ENCODE results near the gene RHBDD3.

RHBDD3 gene

GRCh38 chr22:29306835-29307595, 39.2 kb upstream of the RHBDD3 start (continued):
- no peak for TF ChIP-seq RBAK (tag by site-specific recombination; IDR thresholded peaks at IDR 0.05)
- TF ChIP-seq ZNF132 (tag by site-specific recombination; IDR thresholded peaks at IDR 0.05; ENCODE audit: borderline replicate concordance): no peak
- no peak for TF ChIP-seq ZNF544 (tag by site-specific recombination; IDR thresholded peaks at IDR 0.05)
- TF ChIP-seq EGR2 (tag by site-specific recombination; IDR thresholded peaks at IDR 0.05; ENCODE audit: low read depth): no peak
- TF ChIP-seq PRDM6 (tag by site-specific recombination; IDR thresholded peaks at IDR 0.05): no peak
- no peak for TF ChIP-seq SCRT1 (tag by site-specific recombination; IDR thresholded peaks at IDR 0.05; ENCODE audit: borderline replicate concordance)
- TF ChIP-seq OVOL3 (tag by site-specific recombination; IDR thresholded peaks at IDR 0.05): no peak
- no peak for TF ChIP-seq ZNF311 (tag by site-specific recombination; IDR thresholded peaks at IDR 0.05; ENCODE audit: borderline replicate concordance)
- TF ChIP-seq ZNF426 (tag by site-specific recombination; IDR thresholded peaks at IDR 0.05): no peak
- TF ChIP-seq SCRT2 (tag by site-specific recombination; IDR thresholded peaks at IDR 0.05): no peak
- no peak for TF ChIP-seq TCF7L2 (IDR thresholded peaks at IDR 0.05; ENCODE audit: borderline replicate concordance, low read depth, low read length)
- TF ChIP-seq ZNF48 (tag by site-specific recombination; IDR thresholded peaks at IDR 0.05): no peak
- TF ChIP-seq ZNF488 (tag by site-specific recombination; IDR thresholded peaks at IDR 0.05): no peak
- TF ChIP-seq ZNF837 (tag by site-specific recombination; IDR thresholded peaks at IDR 0.05): no peak
- peak; percentile 93 for TF ChIP-seq ZFP69B (tag by site-specific recombination; IDR thresholded peaks at IDR 0.05)
- no peak for TF ChIP-seq ZNF560 (tag by site-specific recombination; IDR thresholded peaks at IDR 0.05; ENCODE audit: borderline replicate concordance)
- TF ChIP-seq ZNF596 (tag by site-specific recombination; IDR thresholded peaks at IDR 0.05): no peak
- no peak for TF ChIP-seq ZNF549 (tag by site-specific recombination; IDR thresholded peaks at IDR 0.05)
- no peak for TF ChIP-seq ZNF830 (tag by site-specific recombination; IDR thresholded peaks at IDR 0.05; ENCODE audit: low read depth)
- TF ChIP-seq ZNF202 (tag by site-specific recombination; IDR thresholded peaks at IDR 0.05; ENCODE audit: borderline replicate concordance): no peak
- TF ChIP-seq ZNF175 (tag by site-specific recombination; IDR thresholded peaks at IDR 0.05): no peak
- TF ChIP-seq ZNF16 (tag by site-specific recombination; IDR thresholded peaks at IDR 0.05; ENCODE audit: low read depth): no peak
- TF ChIP-seq ZNF2 (tag by site-specific recombination; IDR thresholded peaks at IDR 0.05): no peak
- TF ChIP-seq ZNF280C (tag by site-specific recombination; IDR thresholded peaks at IDR 0.05): no peak
- no peak for TF ChIP-seq ZNF19 (tag by site-specific recombination; IDR thresholded peaks at IDR 0.05; ENCODE audit: low read depth)
- TF ChIP-seq ZNF157 (tag by site-specific recombination; IDR thresholded peaks at IDR 0.05): no peak
- no peak for TF ChIP-seq ZNF184 (tag by site-specific recombination; IDR thresholded peaks at IDR 0.05)
- no peak for TF ChIP-seq ZNF239 (tag by site-specific recombination; IDR thresholded peaks at IDR 0.05)
- no peak for TF ChIP-seq ZNF148 (tag by site-specific recombination; IDR thresholded peaks at IDR 0.05; ENCODE audit: borderline replicate concordance)
- TF ChIP-seq ZNF776 (tag by site-specific recombination; IDR thresholded peaks at IDR 0.05; ENCODE audit: borderline replicate concordance): no peak
- no peak for TF ChIP-seq ZNF623 (tag by site-specific recombination; IDR thresholded peaks at IDR 0.05)
- no peak for TF ChIP-seq ZNF501 (tag by site-specific recombination; IDR thresholded peaks at IDR 0.05)

All from HEK293 (cell line).